ENCODE results near the gene EPHB3. TPM values are rescaled to one million over a fixed set of nuclear protein-coding genes. Genes with fewer than 3 reads are reported as not detected.

Gene EPHB3
- polyA plus RNA-seq, 1 of the 3 experiments (the other 2 are of a cell fraction), result 4.2 TPM

GRCh38 chr3:184563561-184563925 is 2.0 kb downstream of the EPHB3 start (continued):
- TF ChIP-seq REST (IDR thresholded peaks at IDR 0.05; ENCODE audit: low read depth, low read length) (no peak), NRF1 (IDR thresholded peaks at IDR 0.05; ENCODE audit: low read depth, low read length) (no peak), RXRA (IDR thresholded peaks at IDR 0.05; ENCODE audit: borderline replicate concordance, low read depth) (no peak)

GRCh38 chr3:184563941-184564684 is 2.5 kb downstream of the EPHB3 start:
- H3K9me2 ChIP-seq, result no peaks in the 10 kb centered on the region
- no peaks in the 10 kb centered on the region; the same call in 1 of the 2 replicates for H3K79me2 ChIP-seq (ENCODE audit: insufficient read depth)
- ChIA-PET POLR2A (interaction anchor here (1.9 kb wide), 1 partner anchor 148 kb away, joined by 6 read pairs; the partner anchor contains the start of gene MAGEF1), CTCF (interaction anchor here (0.6 to 4.4 kb wide), 6 partner anchors 28 to 225 kb away, joined by 3 to 26 read pairs (median 3); no protein-coding TSS in a partner anchor)
- H3K9me3 ChIP-seq, result no peaks in the 10 kb centered on the region
- H2AFZ ChIP-seq (ENCODE audit: low read depth), result no peak overlapping the region
- H3K36me3 ChIP-seq (replicated peaks in 1 of 2; ENCODE audit: control insufficient read depth in 1 of 2, insufficient read depth in 2 of 2, low read length in 1 of 2), result no peaks in the 10 kb centered on the region
- WGBS (ENCODE audit: low lambda C conversion rate), result 92% methylated on average over 7 of the region's 13 CpGs
- H3K9ac ChIP-seq, result no peak overlapping the region
- peaks cover 4% of the 10 kb centered on the region; the same call in 1 of the 2 replicates for H3K27me3 ChIP-seq (ENCODE audit: insufficient read depth)
- H3K27ac ChIP-seq (ENCODE audit: low read depth in 2 of 2, low read length in 1 of 2), result no peak overlapping the region
- TF ChIP-seq USF2 (IDR thresholded peaks at IDR 0.05; ENCODE audit: borderline replicate concordance, low read depth, low read length) (no peak), GATA2 (CRISPR knock-in tag; IDR thresholded peaks at IDR 0.05) (no peak), REST (IDR thresholded peaks at IDR 0.05; ENCODE audit: low read depth, low read length) (no peak), RFX5 (IDR thresholded peaks at IDR 0.05; ENCODE audit: low read length) (no peak), NRF1 (IDR thresholded peaks at IDR 0.05; ENCODE audit: low read depth, low read length) (no peak), GABPA (IDR thresholded peaks at IDR 0.05; ENCODE audit: low read depth) (no peak), TEAD4 (IDR thresholded peaks at IDR 0.05; ENCODE audit: borderline replicate concordance, insufficient read depth) (no peak)
- no peak overlapping the region; the same call in 1 of the 2 replicates for H3K4me2 ChIP-seq
- no peak overlapping the region for H3K4me3 ChIP-seq (ENCODE audit: low read depth in 2 of 2, low read length in 1 of 2)
- no peak for DNase-seq
- H3K4me1 ChIP-seq (ENCODE audit: control insufficient read depth in 1 of 2, insufficient read depth in 2 of 2, low read depth in 1 of 2, low read length in 1 of 2), result peaks cover 37 to 65% of the 10 kb centered on the region in 2 experiments
- peaks cover 4% of the 10 kb centered on the region for H3F3A ChIP-seq (replicated peaks; ENCODE audit: insufficient read depth)
- no peaks in the 10 kb centered on the region for H4K20me1 ChIP-seq (ENCODE audit: insufficient read depth)

All from SK-N-SH (cell line).